Measurements from ENCODE around the gene NKD1.

DNA sequence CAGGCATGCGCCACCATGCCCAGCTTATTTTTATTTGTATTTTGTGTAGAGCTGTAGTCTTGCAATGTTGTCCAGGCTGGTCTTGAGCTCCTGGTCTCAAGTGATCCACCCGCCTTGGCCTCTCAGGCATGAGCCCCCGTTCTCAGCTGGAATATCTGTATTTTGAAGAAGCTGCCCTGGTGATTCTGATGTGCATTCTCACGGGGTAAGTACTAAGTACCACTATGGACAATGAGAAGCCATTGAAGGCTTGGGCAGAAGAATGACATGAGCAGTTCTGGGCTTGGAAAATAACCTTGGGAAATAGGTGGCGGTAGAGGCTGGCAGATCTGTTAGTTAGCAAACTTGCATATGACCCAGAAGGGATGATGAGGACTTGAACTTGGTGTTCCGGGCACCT lies 15.6 kb upstream of the NKD1 start:
- TF ChIP-seq, protein P1, sequence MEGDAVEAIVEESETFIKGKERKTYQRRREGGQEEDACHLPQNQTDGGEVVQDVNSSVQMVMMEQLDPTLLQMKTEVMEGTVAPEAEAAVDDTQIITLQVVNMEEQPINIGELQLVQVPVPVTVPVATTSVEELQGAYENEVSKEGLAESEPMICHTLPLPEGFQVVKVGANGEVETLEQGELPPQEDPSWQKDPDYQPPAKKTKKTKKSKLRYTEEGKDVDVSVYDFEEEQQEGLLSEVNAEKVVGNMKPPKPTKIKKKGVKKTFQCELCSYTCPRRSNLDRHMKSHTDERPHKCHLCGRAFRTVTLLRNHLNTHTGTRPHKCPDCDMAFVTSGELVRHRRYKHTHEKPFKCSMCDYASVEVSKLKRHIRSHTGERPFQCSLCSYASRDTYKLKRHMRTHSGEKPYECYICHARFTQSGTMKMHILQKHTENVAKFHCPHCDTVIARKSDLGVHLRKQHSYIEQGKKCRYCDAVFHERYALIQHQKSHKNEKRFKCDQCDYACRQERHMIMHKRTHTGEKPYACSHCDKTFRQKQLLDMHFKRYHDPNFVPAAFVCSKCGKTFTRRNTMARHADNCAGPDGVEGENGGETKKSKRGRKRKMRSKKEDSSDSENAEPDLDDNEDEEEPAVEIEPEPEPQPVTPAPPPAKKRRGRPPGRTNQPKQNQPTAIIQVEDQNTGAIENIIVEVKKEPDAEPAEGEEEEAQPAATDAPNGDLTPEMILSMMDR (IDR thresholded peaks at IDR 0.05): no peak
- TF ChIP-seq POLR2A (IDR thresholded peaks at IDR 0.05): no peak

Data from adrenal gland (tissue), 5 donors.